ENCODE results near the gene ADAMTS17. TPM values are rescaled to one million over a fixed set of nuclear protein-coding genes. Genes with fewer than 3 reads are reported as not detected.

The ADAMTS17 gene, protein sequence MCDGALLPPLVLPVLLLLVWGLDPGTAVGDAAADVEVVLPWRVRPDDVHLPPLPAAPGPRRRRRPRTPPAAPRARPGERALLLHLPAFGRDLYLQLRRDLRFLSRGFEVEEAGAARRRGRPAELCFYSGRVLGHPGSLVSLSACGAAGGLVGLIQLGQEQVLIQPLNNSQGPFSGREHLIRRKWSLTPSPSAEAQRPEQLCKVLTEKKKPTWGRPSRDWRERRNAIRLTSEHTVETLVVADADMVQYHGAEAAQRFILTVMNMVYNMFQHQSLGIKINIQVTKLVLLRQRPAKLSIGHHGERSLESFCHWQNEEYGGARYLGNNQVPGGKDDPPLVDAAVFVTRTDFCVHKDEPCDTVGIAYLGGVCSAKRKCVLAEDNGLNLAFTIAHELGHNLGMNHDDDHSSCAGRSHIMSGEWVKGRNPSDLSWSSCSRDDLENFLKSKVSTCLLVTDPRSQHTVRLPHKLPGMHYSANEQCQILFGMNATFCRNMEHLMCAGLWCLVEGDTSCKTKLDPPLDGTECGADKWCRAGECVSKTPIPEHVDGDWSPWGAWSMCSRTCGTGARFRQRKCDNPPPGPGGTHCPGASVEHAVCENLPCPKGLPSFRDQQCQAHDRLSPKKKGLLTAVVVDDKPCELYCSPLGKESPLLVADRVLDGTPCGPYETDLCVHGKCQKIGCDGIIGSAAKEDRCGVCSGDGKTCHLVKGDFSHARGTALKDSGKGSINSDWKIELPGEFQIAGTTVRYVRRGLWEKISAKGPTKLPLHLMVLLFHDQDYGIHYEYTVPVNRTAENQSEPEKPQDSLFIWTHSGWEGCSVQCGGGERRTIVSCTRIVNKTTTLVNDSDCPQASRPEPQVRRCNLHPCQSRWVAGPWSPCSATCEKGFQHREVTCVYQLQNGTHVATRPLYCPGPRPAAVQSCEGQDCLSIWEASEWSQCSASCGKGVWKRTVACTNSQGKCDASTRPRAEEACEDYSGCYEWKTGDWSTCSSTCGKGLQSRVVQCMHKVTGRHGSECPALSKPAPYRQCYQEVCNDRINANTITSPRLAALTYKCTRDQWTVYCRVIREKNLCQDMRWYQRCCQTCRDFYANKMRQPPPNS
- 4.9 TPM in 1 of 2 replicates, not detected in the other for total RNA-seq (ENCODE audit: low replicate concordance)

GRCh38 chr15:100341750-100342560, at the start of gene ADAMTS17:
Gene ADAMTS17 (minus strand): TSS chr15:100341975. CDS start chr15:100341899, 76 bp downstream.

Other genes starting within 250 kb of the ADAMTS17 start
- not detected in 2 replicates for gene CERS3, start 187.0 kb upstream of the ADAMTS17 start, total RNA-seq (ENCODE audit: low replicate concordance)